ENCODE measurements around the gene QRICH2.
"Not testable (repeated sequence)": the region's sequence is repeated elsewhere in the genome, so short reads cannot be mapped to it uniquely, and the experiment has no call there.

QRICH2 gene

DNA sequence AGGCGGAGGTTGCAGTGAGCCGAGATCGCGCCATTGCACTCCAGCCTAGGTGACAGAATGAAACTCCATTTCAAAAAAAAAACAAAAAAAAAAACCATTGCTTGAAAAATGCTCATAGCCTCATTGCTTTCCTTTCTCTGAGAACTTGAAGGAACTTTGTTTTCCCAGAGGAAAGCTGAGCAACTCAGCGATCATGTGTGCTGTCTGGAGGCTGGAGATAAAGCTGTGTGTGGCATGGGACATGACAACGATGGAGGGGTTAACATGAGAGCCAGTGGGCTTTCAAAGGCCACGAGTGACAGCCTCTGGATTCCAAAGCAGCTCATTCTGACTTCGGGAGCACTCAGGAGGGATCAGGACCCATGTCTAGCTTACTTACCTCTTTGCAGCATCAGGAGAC lies 21.6 kb upstream of the QRICH2 start:
- DNase-seq: no peak

DNA sequence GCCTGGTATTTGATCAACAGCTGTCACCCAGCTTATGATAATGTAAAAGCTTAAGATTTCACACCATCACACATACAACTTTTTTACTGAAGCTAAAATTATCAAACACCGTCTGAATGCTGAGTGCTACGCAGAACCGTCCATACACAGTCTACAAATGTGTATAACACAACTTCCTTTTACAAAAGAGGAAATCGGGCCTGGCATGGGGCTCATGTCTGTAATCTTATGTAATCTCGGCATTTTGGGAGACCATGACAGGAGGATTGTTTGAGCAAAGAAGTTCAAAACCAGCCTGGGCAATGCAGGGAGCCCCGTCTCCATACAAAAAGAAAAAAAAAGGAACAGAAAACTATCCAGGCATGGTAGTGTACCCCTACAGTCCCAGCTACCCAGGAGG lies 19.6 kb upstream of the QRICH2 start:
- DNase-seq: no peak

DNA sequence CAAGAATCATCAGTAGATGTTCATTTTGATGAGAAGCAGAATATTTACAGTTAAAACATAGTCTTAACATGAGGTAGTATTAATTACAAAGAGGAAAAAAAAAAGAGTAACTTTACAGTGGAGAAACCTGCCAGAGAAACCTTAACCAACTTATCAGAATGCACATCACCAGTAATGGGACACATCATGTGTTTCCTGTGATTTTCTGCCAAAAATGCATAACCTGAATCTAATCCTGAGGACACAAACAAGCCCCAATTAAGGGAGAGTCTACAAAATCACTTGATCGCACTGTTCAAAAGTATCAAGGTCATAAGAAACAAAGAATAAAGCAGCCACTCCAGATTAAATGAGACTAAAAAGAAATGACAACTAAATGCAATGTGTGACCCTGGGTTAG lies 18.2 kb upstream of the QRICH2 start:
- DNase-seq: no peak

DNA sequence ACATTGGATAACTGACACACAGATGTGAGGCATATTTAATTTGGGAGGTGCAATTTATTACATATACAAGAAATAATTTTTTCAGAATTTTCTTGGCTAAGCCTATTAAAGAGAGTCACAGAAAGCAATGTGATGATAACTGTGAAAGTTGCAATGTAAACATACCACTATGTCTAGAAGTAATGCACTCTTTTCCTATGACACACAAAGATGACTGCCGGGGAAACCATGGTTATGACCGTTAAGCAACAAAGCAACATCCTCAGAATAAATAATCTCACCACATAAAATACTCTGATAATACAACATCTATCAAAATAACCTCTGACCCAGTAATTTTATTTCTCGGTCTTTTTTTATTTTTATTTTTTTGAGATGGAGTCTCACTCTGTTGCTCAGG lies 10.5 kb upstream of the QRICH2 start:
- no peak for DNase-seq

DNA sequence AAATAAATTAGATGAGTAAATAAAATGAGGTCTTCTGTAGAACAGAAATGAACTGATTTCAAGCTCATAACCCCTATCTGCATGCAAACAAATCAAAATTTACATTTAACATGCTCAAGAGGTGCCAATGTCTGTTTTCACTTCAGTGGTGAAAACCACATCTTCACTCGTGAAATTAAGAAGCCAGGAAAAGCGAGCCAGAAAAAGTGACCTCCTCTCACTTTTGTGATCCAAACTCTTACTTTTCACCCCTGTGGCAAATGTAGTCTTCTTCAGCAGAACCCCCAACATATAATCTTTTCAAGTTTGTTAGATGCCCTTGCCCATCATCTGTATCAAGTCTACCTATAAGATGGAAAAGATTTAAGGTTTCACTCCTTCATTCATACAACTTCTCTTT lies 9.5 kb upstream of the QRICH2 start:
- DNase-seq: no peak

DNA sequence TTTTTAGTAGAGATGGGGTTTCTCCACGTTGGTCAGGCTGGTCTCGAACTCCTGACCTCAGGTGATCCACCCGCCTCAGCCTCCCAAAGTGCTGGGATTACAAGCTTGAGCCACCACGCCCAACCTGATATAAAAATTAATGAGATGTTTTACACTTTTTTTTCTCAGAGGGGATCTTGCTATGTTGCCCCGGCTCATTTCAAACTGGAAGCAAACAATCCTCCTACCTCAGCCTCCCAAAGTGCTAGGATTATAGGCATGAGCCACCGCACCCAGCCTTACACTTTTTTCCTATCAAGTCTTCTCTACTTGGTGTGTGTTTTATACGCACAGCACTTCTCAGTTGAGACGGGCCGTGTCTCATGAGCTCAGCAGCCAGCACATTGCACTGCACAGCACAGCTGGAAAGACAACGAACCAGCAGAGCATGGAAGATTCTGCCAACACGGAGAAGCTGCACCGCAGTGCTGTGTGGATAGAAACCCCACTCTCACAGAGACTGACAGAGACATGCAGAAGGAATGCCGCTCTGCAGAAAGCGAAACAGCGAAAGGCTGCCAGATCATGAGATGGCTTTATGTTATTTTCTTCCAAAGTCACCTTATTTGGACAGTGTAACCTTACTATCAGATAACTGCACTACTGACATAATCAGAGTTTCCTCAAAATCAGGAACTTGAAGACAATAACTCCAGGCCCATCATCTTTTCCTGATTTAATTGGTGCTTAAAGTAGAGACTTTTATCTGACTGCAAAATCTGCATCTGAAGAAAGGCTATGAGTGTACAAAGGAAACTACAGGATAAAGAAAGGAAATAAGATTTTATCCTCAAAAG lies 6.5 kb upstream of the QRICH2 start:
- DNase-seq: no peak

DNA sequence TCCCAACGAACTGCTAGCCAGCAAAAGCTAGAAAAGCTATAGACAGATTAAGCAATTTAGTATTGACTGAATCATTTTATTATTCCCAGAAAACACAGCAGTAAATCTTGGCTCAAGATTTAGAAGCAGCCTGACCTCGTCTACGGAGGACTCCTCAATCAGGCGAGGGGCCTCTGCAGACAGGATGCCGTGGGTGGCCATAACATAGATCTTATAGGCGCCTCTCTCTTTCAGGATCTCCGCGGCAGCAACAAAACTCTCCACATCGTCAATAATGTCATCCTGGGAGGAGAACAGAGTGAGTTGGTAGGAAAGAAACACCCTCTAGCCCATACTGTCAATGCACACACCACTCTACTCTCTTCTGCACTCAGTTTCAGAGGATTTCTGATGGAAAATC lies 4.7 kb upstream of the QRICH2 start:
- no peak for DNase-seq

DNA sequence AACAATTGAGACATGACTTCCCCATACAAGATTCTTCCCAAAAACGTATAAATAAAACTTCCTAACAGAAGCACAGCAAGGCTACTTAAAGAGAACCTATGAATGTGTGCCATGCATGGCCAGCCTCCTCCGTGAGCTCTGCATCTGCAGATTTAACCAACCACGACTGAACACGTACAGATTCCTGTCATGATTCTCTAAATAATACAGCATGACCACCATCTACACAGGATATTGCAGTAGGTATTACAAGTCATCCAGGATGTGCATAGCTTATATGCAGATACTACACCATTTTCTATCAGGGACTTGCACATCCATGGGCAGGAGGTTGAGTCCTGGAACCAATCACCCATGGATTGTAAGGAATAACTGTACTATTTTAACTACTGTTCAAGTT lies 1.4 kb upstream of the QRICH2 start:
- no peak for DNase-seq

DNA sequence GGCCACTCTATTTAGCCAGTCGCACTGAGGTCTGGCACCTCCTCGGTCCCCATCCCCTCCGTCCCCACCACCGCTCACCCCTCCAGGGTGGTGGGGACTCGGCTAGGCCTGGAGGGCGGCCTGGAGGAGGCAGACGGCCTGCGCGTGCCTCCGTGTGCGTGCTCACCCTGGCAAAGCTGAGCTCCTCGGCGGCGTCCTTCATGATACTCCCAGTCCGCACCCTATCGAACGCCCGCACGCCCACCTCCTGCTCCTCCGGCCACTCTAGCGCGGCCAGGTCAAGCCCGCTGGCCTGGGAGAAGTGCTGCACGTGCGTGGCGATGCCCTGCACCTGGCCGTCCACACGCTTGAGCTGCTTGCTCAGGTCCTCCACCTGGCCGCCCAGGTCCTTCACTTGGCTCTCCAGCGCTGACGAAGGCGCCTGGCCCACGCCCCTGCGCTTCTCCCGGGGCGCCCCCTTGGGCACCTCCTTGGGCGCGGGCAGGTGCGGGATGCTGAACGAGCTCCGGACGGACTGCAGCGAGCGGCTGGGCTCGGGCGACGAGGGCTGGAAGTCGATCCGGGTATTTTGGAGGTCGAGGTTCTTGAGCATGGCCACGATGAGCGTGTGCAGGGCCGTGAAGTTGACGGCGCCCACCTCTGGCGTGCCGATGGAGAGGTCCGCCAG lies 644 bp downstream of the QRICH2 start:
- DNase-seq: no peak

DNA sequence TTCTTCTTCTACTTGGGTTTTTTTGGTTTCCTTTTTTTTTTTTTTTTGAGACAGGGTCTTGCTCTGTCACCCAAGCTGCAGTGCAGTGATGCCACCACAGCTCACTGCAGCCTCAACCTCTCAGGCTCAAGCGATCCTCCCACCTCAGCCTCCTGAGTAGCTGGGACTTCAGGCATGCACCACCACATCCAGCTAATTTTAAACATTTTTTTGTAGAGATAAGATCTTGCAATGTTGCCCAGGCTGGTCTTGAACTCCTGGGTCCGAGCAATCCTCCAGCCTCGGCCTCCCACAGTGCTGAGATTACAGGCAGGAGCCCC lies 3.0 kb downstream of the QRICH2 start:
- DNase-seq: not testable (repeated sequence)

DNA sequence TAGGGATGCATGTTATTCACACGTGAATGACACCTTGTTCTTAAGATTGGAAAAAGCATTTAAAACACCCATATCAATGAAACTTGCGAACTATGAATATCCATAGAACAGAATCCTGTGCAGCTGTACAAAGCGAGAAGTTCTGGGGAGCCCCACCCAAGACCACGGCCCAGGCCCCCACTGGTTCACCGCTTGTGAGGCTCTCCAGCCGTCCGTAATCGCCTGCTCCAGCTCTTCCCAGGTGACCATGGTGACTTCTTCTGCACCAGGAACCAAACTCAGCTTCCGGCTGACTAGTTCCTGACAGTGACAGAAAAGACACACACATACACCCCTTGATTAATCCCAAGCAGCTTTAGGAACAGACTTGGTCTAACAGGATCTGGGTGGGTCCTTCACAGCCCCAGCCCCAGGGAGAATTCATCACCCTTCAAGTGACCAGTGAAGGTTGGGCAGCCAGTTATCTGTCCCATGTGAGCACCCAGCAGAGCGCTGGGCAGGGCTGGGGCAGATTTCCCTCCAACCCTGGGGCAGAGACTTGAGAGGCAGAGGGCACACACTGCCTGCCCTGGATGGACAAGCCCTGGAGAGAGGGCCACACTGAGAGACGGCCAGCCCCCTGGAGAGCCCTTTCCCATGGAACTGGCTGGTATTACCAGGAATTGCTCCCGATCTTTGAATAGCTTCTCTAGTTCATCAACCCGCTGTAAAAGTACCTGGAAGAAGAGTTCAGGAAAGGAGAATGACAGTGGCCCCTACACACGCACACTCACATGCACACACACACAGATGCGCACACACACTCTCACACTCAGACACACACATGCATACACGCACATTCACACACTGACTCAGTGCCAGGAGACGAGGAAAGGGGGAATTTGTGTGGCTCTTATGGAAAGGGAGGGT lies 3.6 kb downstream of the QRICH2 start:
- no peak for DNase-seq

DNA sequence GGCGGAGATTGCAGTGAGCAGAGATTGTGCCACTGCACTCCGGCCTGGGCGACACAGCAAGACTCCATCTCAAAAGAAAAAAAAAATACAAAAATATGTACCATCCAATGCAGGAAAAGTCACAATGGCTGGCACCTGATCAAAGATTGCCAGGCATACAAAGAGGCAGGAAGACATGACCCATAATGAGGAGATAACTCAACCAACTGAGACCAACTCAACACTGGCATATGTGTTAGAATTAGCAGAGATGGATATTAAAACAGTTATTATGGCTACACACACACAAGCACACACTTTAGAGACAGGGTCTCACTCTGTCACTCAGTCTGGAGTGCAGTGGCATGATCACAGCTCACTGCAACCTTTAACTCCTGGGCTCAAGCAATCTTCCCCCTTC lies 10.6 kb downstream of the QRICH2 start:
- DNase-seq: no peak

DNA sequence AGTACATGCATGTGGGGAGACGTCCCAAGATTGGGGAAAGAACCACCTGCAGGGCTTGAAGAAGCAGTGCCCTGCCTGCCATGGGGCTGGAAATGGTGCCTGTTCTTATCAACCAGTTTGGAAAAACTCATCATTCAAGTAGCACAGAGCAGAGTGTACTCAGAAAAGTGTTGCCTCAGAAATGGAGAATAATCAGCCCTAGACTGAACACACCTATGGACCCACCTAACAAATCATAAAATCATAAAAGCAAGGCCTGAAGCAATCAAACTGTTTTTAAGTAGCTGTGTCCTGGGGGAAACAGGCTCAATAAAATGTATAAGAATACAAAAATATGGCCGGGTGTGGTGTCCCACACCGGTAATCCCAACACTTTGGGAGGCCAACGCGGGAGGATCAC lies 11.2 kb downstream of the QRICH2 start:
- no peak for DNase-seq

DNA sequence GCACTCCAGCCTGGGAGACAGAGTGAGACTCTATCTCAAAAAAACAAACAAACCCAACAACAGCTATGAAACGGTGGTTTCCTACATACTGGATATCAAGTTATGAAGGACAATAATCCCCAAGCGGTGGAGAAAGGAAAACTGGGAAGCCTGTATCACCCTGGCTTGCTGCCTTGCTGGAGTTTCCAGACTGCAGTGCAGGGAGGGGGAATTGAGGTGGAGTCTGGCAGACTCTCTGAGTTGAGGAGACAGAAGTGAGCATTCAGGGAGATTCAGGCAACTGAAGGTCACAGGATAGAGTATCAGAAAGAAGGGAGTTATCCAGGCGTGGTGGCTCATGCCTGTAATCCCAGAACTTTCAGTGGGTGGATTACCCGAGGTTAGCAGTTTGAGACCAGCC lies 11.9 kb downstream of the QRICH2 start:
- DNase-seq: no peak

DNA sequence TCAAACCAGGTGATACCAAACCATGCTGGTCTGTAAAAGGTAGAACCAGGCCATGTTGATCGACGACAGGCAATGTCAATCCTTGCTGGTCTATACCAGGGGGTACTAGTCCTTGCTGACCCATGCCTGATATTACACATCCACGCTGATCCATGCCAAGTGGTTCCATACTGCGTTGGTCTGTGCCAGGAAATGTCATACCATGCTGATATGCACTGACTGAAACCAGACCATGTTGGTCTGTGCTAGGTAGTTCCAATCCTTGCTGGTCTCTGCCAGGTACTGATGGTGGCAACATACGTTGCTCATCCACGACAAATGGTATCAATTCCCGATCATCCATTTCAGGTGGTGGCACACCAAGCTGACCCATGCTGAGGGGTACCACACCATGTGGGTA lies 15.0 kb downstream of the QRICH2 start:
- no peak for DNase-seq

DNA sequence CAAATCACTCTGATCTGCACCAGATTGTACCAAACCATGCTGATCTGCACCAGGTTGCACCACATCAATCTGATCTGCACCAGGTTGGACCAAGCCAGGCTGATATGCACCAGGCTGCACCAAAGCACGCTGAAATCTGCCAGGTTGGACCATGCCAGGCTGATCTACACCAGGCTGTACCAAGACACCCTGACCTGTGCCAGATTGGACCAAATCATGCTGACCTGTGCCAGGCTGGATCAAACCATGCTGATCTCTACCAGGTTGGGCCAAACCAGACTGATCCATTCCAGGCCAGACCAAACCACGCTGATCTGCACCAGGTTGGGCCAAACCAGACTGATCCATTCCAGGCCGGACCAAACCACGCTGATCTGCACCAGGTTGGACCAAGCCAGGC lies 15.5 kb downstream of the QRICH2 start:
- no peak for DNase-seq

DNA sequence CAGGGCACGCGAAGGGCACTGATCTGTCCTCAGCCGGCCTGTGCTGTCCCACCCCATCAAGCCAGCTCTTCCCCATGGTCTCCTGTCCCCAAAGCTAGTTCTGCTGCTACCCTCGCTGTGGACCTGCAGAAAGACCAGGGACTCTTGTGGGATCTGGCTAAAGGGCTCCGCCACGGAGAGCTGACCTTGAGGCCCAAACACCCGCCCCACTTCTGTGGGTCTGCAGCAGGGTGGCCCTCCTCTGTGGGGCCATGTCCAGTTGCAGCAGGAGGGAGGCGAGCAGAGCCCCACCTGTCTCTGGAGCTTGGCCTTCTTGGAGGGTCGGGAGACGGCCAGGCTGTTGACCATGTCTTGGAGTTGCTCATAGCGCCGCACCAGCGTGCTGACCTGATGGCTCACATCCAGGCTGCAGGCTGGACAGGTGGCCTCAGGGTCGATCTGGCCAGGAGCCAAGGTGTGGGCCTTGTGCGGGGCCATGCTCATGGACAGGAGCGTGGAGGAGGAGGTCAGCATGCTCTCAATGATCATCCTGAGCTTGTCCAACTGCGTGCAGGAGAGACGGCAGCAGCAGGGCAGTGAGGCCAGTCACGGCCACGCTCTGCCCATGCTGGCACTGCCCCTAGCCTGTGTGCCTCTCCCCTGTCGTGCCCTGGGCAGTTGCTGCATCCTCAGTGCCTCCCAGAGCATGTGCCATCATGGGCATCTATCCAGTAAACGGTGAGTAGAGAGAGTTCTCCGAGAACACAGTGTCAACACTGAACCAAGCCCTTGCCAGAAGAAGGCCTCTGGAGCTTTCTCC lies 26.3 kb downstream of the QRICH2 start:
- DNase-seq: no peak

DNA sequence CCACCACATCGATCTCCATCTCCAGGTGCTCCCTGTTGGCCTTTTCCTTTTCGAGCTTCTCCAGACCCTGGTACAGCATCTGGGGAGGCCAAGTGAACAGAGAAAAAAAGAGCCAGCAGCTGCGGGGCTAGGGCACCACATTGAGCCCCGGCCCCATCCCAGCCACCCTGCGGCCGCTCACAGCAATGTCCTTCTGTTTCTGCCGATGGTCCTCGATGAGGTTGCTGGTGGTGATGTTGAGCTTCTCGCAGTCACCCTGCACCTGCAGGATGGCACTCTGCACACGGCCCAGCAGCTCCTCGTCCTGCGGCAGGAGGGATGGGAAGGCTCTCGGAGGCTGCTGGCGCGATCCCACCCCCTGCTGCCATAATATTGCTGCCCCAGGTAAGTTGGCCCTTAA lies 27.4 kb downstream of the QRICH2 start:
- DNase-seq: no peak

DNA sequence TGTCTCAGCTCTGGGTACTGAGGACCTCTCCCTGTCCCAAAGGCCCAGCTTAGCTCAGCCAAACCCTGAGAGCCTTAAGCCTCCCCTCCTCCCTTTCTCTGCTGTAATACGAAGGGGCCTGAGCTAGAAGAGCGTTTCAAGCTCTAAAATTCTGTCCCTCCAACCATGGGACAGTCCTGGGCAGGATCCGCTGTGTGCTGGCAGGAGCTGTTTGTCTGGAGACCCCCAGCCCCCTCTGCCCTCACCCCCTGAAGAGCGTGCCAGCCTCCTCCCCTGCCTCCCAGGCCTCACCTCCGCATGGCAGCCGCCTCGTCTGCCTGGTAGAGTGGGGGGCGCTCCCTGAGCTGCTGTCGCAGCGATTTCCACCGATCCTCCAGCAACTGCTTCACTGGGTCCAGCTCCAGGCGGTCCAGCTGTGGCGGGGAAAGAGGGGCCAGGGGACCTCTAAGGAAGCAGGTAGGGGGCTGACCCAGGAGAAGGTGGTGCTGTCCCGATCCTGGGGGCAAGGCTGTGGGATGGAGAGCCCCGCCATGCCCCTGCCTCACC lies 28.3 kb downstream of the QRICH2 start:
- DNase-seq: no peak

DNA sequence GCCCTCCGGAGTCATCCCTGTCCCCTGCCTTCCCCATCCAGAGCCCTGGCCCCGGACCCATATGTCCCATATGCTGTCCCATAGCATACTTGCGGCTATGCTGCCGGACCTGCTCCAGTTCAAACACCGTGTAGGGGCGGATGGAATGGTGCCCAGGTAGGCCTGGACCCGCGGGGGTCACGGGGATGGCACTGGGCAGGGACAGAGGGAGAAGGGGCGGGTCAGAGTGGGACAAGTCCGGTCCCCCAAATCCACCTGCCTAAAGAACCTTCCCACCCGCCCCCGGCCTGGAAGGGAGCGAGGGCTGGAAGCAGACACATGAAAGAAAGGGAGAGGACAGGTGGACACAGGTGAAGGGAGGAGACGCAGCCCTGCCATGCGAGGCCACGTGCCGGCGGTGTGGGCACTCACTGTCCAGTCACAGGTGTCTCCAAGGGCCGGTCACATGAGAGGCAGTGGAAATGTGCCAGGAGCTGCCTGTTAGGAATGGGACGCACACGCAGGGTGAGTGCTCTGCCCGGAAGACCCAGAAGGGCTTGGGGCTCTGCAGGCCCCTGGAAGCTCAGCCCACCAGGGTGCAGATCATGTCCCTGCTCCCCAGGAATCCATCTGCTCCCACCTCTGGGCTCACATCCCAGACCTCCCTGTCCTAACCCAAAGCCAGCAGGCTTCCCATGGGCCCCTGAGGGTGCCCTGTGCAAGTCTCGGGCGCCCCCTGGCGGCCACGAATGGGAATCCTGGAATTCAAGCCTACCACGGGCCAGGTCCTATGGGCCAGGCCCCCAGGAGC lies 28.9 kb downstream of the QRICH2 start:
- DNase-seq: peak; percentile 80

DNA sequence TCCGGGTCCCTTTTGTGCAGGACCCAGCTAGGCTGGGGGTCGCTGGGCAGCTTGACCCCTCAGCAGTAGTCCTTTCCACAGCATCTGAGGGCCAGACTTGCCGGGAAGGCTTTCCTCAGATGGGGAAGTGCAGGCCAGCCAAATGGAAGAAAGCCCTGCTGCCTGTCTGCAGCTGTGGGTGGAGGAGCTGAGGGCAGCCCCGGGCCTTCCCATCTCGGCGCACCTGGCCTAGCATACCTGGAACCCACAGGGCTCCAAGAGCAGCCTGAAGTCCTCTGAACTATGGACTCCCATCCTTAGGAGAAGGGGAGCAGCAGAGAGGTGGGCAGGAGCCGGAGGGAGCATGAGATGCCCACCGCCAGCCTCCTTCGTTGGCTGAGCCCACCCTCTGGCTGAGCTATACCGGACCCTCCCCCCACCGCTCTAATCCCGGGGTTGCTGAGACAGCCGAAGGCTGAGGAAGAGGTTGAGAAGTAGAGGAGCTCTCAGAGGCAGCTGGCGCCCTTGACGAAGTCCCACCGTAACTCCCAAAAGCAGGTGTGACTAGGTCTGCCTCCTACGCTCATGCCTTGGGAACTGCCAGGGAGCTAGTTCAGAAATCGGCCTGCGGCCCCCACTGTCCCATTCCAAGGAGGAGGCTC lies 29.7 kb downstream of the QRICH2 start:
- DNase-seq: no peak

All from activated CD4-positive, alpha-beta T cell treated with anti-CD3 and anti-CD28 coated beads for 1 hour (primary cell).